NCI-H510A treated with DMSO at 0.1 percent for 48 hours (cell line): ENCODE results near the gene MRPL48.
A peak's percentile ranks its signal among the peaks of the same experiment; 100 is the strongest.
"Not testable (repeated sequence)": the region's sequence is repeated elsewhere in the genome, so short reads cannot be mapped to it uniquely, and the experiment has no call there.

Experiments used
- DNase-seq: peaks from one replicate; lab custom pipeline; 2025; lab: John Stamatoyannopoulos, UW

The MRPL48 gene

DNA sequence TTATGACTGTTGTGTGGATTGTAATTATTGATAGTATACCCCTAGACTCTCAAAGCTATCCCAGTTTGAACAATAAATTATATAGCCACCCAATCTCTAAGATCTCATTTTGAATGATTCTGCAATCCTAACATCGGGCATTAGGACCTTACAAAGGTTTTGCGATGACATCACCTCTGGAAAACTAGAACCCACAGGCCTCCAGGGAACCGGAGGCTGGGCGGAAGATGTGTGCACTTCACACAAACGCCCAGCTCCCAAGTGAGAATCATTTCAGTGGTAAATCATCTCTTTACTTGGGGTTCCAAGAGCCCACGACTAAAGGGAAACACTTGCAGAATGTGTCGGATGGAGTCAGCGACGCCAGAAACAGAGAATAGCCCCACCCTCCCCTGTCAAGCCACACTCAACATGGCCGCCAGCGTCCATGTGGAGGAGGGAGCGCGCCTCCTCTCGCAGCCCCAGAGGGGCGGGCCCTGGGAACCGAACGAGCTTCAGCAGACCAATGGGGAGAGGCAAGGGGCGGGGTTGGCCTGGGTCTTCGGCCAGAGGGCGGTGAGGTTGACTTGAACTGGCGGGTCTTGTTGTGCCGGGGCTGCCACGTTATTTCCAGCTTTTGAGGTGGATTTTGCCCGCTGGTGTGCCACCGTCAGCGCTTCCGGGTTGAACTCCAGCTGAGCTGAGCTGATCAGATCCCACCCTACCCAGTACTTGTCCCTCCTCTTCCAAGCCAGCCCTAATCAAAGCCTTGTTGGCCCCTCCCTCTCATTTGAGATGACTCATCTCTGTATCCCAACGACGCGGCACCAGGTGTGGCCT is 8.4 kb upstream of the MRPL48 start:
- peak; percentile 98 for DNase-seq

DNA sequence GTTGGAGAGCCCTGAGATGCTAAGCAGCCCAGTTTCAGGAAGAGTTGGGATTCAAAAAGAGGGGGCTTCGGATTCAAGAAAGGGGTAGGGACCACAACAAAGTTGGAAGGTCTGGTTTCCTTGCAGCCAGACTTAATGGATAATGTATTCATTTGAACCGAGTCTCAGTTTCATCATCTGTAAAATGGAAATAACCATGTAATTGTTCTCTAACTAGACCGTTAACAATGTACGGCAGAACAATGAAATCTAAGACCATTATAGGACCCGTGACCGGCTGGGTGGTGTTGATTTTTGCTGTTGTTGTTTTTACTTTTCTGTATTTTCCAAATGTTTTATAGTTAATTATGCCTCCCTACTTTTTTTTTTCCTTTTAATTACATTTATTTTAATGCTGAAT is 6.4 kb upstream of the MRPL48 start:
- DNase-seq = no peak

DNA sequence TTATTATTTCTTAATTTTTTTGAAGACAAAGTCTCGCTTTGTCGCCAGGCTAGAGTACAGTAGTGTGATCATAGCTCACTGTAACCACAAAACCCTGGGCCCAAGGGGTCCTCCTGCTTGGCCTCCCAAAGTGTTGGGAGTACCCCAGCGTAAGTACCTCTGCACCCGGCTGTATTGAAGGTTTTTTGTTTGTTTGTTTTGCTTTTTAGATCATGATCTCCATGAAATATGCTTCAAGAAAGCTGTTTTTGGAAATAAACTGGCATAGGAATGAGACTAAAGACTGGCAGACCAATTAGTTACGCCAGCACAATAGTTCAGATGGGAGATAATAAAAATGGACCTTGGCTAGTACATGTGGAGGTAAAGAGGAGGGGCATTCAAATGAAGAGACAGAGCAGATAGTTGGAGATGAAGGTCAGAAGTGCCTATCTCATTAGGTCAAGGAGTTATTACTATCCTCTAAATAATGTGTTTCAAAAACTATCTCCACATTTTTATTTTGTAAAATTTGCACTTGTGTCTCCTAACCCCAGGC is 4.1 kb upstream of the MRPL48 start:
- no peak for DNase-seq

DNA sequence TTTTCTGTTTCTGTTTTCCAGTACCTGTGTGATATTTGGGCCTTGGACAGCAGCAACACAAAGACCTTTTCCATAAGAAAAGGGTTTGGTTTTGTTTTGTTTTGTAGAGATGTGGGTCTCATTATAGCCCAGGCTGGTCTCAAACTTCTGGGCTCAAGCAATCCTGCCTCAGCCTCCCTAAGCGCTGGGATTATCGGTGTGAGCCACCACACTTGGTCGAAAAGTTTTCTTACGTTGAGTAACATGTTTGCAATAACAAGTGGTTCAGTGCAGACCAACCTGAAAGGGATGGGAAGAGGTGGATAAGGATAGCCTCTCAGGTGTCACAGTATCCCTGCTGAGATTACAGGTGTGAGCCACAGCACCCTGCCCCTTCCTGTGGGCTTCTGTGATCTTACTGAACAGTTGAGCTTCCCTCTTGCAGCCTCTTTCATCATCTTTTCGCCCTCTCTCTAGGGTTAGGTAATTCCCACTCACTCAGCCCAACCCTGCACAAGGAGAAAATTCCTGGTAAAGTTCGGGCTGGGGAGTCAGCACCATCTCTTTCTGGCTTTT is 3.5 kb upstream of the MRPL48 start:
- peak; percentile 70 for DNase-seq

DNA sequence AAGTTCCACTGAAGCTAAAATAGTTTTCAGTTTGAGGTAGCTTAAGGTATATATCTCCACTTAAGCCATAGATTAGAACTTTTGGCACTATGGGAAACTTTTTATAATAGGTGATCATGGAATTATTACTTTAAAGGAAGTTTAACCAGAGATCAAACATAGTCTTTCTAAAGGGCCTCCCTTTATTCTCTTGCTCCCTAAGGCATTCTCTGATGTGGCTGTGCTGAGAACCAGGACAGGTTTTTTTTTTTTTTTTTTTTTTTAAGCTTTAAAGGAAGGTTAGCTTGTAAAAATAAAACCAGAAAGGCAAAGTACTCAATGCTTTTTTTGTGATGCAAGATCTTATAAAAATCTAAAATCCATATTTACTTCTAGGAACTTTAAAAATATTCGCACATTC is 2.9 kb upstream of the MRPL48 start:
- DNase-seq = no peak

DNA sequence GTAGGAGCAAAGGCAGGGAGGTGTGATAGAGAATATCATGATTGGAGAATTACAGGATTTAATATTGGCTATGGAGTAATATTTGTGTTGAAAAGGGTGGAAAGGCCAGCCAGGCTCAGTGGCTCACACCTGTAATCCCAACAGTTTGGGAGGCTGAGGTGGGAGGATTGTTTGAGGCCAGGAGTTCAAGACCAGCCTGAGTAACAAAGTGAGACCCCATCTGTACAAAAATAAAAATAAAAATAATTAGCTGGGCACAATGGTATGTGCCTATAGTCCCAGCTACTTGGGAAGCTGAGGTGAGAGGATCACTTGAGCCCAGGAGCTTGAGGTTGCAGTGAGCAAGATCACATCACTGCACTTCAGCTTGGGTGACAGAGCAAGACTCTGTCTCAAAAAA is 2.2 kb upstream of the MRPL48 start:
- not testable (repeated sequence) for DNase-seq

DNA sequence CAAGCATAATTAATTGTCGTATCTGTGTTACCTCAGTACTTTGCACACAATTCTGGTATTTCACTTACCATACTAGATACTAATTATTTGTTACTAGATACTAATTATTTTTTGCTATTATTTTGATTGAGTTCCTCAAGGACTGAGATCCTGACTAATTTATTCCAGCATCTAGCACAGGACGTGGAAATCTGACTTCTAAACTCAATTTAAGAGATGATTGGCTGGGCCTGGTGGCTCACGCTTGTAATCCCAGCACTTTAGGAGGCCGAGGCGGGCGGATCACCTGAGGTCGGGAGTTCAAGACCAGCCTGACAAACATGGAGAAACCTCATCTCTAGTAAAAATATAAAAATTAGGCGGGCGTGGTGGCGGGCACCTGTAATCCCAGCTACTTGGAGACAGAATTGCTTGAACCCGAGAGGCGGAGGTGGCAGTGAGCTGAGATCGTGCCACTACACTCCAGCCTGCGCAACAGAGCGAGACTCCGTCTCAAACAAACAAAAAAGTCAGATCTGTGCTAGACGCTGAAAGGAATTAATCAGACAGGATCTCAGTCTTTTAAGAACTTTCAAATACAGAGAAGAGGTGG is 527 bp upstream of the MRPL48 start:
- no peak for DNase-seq

DNA sequence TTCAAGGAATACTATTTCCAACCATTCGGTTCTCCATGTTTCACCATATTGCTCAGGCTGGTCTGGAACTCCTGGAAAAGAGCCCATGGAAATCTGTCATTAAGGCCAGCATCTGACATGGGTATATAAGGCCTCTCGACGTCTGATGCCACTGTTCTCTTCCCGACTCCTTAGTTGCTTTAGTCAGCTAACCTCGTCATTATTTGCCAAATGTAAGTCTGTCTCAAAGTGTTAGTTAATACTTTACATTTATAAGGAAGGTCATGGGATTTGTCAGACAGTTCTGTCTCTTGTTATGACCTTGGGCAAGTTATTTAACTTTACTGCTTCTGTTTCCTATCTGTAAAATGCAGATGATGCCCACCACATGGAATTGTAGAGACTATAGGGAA is 1.6 kb downstream of the MRPL48 start:
- DNase-seq = no peak

DNA sequence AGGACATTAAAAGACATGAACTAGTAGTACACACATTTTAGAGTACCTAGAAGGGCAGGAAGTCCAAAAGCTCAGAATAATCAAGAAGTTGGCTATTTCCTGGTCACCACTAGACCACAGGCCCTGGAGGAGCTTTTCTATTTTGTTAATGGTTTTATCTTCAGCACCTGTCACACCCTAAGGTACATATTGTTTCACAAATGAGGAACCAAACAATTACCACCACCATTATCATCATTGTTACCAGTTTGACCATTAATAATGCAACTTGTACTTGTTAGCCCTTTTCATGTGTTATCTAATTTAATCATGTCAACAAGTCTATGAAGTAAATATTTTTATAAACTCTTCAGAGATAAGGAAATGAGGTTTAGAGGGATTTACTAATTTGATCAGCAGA is 4.9 kb downstream of the MRPL48 start:
- no peak for DNase-seq

DNA sequence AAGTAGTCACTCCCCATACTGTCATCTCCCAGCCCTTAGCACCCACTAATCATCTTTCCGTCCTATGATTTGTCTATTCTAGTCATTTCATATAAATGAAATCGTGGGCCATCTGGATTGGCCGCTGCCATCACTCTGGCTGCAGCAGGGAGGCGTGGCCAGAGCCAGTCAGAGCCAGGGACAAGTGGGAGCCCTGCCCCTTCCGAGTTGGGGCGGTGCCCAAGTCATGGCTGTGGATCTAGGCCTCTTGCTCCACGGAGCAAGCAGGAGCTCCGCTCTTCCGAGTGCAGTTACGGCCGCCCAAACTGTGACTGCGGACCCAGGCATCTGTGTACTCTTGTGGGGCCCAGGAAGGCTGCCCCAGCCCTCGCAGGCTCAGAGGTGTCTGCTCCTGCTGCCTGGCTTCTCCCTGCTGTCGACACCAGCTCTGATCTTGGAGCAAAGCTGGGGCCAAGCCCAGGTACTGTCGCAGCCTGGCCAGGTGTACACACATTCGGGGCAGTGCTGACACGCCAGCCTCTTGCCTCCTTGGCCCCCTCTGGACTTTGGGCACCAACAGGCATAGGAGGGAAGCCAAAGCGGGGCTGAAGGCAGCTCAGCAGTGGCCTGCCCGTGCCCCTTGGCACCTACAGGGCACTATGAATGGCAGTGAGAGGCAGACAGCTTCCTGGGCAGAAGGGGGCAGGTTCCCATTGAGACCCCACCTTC is 8.4 kb downstream of the MRPL48 start:
- DNase-seq = no peak

DNA sequence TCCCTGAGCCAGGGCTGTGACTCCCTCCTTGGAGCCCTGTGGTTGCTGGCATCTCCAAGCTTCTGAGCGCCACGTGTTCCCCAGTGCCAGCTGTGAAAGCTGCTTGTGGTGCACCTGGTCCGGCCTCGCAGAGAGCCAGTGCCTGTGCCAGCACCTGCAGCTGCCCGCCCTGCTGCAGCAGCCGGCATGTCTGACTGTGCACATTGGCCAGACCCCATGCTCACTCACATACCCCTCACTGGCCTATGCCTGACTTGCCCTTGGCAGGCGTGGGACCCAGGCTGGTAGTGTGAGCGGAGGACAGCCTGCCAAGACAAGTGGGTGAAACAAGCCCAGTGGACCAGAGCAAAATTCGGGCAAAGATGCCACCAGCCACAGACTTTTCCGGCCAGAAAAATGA is 9.8 kb downstream of the MRPL48 start:
- DNase-seq = no peak

DNA sequence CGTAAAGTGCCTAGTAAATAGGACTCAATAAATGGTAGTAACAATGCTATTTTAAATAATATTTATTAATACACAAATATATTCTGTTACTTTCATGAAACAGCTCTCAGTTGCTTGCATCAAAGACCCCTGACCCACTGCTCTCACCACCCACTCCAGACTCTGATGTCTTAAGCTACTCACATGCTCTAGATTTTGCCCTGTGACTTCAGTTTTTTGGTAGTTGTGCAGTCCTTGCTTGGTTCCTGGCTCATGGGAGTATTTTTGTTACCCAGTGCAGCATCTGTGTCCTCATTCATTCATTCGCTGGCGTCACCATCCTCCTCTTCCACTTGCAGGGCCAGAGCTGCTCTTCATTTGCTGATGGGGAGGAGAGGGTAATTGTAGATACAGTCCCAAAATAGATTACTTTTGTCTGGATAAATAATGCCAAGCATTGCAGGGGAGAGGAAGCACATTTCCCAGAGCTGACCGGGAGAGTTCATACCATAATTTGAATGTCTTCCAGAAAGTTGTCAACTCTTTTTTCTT is 12.7 kb downstream of the MRPL48 start:
- DNase-seq = no peak

DNA sequence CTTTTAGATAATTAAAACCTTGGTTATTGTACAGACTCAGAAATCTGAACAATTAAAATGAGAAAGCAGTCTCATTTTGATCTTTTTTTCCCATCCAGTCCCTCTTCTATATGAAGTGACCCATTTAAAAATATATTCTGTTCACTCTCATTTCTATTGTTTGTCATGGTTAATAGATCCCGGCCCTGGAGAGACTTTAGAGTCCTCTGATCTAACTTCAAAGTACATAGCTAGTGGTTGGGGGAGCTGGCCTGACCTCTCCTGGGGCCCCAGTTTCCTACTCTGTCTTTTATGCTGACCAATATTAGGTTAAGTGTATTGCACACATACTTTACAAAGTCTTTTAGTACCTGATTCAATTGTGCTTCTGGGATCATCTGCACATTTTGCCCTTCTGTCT is 13.5 kb downstream of the MRPL48 start:
- DNase-seq = no peak

DNA sequence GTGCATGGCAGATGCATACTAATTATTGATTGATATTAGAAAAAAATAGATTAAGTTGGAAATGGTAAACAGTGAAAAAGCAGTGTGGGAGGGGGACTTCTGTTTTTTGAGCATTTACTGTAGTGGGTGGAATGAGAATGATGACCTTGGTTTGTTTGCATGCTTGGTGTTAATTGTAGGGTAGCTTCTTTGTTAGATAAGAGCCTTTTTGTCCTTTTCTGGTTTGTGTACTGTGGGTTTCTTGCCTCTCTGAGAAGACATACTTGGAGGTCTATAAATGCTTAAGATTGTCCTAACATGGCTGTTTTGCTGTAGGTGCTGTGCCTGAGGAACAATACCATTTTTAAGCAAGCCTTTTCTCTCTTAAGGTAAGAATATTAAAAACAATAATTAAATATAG is 17.0 kb downstream of the MRPL48 start:
- DNase-seq = no peak

DNA sequence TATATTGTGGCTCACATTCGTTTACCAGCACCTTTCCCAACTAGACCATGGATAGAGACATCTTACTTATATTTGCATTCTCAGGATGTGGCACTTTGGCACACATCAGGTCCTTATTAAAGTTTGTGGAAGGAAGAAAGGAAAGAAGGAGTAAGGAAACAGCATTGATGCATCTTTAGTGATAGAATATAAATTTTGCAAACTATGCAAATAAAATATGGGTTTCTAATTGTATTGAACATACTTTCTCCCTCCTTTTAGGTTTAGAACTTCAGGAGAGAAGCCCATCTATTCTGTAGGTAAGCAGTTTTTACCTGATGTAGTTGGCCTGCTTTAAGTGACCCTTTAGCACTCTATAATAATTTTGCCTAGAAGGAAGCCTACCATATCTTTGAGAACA is 20.4 kb downstream of the MRPL48 start:
- no peak for DNase-seq

DNA sequence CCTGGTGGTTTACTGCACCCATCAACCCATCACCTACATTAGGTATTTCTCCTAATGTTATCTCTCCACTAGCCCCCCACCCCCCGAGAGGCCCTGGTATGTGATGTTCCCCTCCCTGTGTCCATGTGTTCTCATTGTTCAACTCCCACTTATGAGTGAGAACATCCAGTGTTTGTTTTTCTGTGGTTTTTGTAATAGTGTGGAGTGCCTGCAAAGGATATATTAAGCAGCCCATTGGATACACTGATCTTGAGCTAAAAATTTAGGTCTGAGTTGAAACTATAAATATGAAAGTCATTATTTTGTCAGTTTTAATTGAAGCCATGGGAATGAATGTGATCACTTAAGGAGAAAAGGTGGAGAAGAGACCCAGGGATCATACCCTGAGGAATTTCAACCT is 23.0 kb downstream of the MRPL48 start:
- no peak for DNase-seq

DNA sequence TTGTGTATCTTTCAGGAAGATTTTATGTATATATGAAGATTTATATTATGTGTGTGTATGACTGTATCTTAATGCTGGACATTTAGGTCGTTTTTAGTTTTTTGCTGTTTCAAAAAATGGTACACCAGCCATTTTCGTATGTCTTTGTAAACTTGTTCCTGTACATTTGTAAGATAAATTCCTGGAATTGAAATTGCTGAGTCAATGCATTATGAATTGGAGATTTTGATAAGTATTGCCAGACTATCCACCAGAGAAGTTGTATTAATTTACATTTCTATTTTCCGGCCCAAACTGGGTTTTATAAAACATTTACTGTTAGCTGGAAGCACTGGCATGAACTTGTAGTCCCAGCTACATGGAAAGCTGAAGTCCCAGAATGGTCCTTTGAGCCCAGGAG is 24.6 kb downstream of the MRPL48 start:
- DNase-seq = no peak

DNA sequence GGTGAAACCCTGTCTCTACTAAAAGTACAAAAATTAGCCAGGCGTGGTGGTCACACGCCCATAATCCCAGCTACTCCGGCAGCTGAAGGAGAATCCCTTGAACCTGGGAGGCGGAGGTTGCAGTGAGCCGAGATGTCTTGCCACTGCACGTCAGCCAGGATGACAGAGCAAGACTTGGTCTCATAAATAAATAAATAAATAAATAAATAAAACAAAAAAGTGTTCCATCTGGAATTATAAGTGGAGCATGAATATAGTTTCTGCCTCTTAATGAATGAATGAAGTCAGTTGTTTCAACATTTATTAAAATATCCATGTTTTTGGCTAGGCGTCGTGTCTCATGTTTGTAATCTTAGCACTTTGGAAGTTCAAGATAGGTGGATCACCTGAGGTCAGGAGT is 27.1 kb downstream of the MRPL48 start:
- DNase-seq = no peak

DNA sequence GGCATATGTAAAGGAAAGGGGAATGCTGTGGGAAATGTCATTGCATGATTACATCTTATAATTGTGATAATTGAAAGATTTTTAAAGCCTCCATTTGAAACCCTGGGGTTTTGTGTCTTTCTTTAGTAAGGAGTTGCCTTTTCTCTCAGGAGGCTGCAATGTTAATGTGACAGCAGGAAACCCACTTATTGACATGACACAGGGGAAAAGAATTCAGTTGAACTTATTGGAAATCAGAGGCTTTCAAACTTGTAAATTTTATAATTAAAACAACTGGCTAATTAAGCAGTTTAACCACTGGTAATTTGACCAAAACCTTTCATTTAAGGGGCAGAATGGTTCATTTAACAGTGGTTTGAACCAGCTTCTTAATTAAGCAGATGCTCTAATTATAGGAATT is 31.2 kb downstream of the MRPL48 start:
- no peak for DNase-seq

DNA sequence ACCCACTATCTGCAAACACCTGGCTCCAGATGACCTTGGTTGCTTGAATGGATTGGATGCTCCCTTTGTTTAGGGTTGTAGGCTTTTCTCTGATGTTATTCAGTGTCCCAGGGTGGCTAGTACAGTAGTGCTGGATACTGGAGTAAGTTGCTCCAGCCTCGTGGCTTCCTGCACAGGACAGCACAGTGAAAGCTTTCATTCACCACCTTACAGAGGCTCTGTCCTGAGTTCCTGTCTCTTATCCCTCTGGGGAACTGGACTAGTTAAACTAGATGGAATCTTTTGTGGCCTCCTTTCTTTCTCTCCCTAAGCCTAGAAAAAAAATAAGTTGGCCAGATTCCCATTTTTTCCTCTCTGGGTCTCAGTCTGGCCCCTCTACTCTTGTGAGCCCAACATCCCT is 42.6 kb downstream of the MRPL48 start:
- DNase-seq = no peak

DNA sequence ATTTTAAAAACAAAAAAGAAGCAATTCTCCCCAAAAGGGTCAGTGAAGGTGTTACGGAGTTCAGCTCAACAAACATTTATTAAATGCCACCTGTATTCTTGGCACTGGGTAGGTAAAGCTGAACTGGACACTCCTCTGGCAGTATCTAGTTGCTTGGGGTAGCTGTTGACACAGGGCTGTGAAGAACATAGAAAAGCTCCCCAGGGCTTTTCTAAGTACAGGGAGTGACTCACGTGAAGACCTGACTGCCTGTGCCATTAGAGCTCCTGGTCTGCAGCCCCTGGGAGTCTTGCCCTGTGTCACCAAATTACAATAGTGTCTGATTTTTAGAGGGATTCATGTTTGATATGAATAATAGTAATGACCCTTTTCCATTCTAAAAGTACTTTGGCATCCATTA is 45.4 kb downstream of the MRPL48 start:
- DNase-seq = no peak

DNA sequence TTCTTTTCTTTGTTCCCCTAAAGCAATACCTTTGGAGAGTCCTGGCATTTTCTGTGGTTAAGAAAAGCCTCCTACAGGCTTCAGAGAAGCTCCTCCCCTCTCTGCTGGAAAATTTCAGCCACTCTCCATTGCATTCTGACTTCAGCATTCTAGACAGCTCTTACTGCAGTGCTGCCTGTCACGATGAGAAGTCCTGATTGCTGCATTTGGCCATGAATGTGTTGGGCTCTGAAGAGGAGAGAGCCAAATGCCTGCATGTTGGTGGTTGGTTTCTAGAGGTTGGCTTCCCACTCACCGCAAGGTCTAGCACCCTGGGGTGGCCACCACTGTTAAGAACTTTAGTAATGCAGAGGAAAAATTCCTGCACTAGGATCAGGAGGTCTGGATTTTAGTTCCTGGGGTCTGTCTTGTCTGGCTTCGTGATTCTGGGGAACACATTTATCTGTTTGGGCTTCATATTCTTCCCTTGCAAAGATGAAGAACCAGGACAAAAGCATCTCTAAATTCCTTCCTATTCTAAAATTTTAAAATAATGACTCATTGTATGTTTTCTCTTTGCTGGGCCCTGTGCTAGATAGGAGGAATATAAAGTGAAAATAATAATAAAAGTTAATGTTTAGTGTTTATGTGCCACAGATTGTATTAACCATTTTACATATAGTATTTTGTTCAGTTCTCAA is 50.9 kb downstream of the MRPL48 start:
- DNase-seq = no peak
